GM18520 (cell line): ENCODE data around the gene NOTO.

Experiments
- ATAC-seq: cut with Tn5 transposase; IDR thresholded peaks from one replicate; pipeline ENCODE4 v1.9.1; 2021; ENCODE audit not compliant: unreplicated experiment

NOTO gene

GRCh38 chr2:73233154-73233931, 31.0 kb downstream of the NOTO start, which contains the start of gene PRADC1:
PRADC1 (minus strand) TSS chr2:73233239; CDS start chr2:73233160, 79 bp downstream.
- ATAC-seq: peak; percentile 92

- ATAC-seq: peak; percentile 39
Observed at GRCh38 chr2:73233932-73234832, 31.8 kb downstream of the NOTO start, which contains the start of gene CCT7. CCT7 (plus strand) TSS chr2:73234308; CDS start chr2:73234379, 71 bp downstream.

GRCh38 chr2:73235315-73236028, 33.1 kb downstream of the NOTO start:
- ATAC-seq: no peak

- no peak for ATAC-seq
Observed at GRCh38 chr2:73237168-73237567, 34.8 kb downstream of the NOTO start.

DNA sequence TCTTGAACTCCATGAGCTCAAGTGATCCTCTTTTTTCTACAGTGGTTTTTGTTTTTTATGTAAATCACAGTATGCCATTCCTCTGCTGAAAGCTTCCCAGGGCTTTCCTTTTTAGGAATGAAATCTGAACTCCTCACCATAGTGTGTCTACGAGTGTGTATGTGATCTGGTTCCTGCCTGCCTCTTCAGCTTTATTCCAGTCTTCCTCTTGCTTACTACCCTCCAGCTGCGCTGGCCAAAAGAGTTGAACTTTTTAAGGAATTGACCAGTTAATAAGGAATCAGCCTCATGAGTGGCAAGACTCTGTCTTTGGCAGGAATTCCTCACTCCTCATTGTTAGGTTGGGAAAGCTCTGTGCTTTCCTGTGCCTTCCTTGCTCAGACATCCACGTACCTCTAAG, 35.8 kb downstream of the NOTO start:
- ATAC-seq: no peak

DNA sequence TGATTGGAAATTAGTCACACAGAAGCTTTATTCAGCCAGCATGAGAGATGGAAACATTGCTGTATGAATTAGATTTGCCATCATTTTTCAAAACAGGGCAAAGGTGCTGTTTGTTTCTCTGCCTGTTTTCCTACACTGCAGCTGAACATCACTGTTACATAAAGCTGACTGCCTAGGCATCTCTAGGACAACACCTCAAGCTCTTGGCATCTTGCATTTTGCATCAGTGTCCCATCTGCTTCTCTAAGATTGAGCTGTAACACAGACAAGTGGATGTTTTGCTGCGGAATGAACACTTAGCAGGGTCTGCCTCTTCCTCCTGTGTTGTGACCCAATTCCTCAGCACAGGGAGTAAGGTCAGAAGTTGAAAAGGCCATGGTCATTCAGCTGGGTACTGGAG, 36.6 kb downstream of the NOTO start:
- ATAC-seq: no peak

DNA sequence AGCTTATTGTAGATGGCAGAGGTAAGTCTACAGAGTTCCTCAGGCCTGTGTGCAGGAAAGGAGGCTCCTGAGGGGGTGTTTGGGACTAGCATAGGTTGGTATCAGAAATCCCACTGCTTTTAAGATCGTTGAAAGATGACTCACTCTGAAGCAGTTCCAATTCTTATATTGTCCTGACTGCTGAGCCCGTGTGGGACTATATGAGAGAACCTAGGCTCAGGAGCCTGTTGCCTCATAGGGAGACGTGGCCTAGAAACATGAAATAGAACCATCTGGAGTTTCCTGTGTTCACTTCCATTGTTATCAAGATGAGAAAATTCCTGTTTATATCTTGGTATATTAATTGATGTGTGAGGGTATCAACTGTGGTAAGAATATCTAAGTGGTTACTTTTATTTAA, 37.4 kb downstream of the NOTO start:
- no peak for ATAC-seq

DNA sequence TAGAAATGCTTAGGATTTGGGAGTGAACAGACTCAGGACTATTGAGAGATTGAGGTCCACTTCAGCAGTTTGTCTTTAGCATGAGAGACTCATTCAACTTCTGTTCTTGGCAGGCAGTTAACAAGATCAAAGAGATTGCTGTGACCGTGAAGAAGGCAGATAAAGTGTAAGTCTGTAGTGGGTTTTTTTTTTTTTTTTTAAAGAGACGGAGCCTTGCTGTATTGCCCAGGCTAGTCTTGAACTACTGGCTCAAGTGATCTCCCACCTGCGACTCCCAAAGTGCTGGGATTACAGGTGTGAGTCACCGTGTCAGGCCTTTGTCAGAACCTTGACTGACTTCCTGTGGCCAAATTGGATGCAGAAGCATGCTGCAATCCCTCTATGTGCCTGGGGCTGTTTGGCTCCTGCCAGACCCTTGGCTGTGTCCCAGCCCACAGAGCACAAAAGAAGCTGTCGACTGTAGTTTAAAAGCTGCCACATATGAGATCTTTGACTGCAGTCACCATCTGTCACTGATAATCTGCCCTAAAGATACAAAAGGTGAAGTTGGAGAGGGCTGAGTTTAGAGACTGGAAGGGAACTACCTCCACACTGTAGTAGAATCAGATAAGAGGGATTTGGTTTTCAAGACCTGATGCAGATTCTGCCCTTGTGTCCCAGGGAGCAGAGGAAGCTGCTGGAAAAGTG, 41.7 kb downstream of the NOTO start:
- no peak for ATAC-seq

DNA sequence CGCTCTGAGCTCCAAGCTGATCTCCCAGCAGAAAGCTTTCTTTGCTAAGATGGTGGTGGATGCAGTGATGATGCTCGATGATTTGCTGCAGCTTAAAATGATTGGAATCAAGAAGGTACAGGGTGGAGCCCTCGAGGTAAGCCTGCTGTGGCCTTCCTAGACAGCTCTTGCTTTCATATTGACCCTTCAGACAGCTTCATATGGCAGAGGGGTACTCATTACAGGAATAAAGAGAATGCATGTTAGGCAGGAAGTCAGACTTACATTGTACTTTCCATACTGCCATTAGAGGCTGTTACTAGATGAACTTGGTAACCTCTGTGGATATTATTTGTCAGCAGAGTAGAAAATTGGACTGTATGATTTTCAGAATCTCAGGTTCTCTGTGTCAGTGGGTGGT, 42.2 kb downstream of the NOTO start:
- ATAC-seq: no peak

- ATAC-seq: no peak
Observed at GRCh38 chr2:73246850-73247249, 44.5 kb downstream of the NOTO start.

GRCh38 chr2:73249636-73250035, 47.3 kb downstream of the NOTO start:
- ATAC-seq: no peak

DNA sequence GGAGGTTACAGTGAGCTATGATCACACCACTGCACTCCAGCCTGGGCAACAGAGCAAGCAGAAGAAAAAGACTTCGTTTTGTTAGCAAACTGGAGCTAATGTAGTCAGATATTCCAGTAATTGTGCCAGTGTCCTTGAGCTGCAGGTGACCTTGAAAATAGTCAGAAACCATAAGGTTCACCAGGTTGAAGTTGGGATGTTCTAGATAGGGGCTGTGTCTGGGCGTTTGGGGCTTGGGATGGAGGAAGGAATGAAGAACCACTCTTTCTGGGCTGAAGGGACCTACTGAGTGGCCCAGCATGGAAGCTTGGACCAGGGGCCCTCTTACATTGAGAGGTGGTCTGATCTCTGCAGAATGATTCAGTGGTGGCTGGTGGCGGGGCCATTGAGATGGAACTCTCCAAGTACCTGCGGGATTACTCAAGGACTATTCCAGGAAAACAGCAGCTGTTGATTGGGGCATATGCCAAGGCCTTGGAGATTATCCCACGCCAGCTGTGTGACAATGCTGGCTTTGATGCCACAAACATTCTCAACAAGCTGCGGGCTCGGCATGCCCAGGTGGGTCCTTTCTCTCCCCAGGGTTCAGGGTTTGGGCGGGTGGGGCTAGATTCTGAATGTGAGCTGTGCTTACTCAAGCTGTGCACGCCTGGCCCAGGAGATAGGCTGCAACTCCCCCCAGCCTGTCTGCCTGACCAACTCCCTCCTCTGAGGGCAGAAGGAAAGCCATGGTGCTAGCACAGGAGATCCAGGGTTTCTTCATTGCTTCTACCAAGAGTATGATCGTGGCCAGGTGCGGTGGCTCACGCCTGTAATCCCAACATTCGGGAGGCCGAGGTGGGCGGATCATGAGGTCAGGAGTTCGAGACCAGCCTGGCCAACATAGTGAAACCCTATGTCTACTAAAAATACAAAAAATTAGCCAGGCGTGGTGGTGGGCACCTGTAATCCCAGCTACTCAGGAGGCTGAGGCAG, 48.8 kb downstream of the NOTO start:
- no peak for ATAC-seq

- no peak for ATAC-seq
Observed at GRCh38 chr2:73252238-73253027, 50.1 kb downstream of the NOTO start.

DNA sequence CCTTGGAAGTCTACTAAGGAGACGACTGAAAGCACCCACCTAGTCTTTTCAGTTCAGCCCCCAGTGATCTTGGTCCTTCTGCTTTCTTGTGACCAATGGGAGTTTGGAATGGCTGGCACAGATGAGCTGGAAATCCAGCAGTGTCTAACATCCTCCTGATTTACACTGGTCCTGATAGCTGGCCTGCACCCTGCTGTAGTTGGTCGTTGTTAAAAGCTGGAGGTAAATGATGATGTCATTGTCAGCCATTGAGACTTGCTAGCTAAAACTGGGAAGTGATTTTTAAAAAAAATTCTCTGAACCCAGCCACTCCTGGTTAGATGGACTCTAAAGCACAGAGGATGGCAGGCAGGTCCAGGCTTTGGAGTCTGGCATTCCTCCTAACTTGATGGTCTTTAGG, 51.0 kb downstream of the NOTO start:
- no peak for ATAC-seq

DNA sequence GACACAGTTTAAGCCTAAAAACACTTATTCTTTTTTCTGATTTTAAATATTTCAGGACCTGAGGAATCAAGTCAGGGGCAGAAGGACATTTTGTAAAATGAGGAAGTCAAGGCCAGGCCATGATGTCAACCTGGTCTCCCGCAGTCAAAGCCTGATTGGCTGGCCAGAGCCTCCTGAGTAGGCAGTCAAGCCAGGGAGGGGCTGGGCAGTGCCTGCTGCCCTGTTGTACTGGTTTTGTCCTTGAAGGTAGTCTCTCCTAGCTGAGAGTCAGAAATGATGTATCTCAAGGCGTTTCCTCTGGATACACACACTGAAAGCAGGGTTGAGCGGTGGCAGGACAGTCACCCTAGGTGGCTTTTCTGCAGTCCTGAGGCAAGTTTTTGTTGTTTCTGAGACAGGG, 51.5 kb downstream of the NOTO start:
- no peak for ATAC-seq

DNA sequence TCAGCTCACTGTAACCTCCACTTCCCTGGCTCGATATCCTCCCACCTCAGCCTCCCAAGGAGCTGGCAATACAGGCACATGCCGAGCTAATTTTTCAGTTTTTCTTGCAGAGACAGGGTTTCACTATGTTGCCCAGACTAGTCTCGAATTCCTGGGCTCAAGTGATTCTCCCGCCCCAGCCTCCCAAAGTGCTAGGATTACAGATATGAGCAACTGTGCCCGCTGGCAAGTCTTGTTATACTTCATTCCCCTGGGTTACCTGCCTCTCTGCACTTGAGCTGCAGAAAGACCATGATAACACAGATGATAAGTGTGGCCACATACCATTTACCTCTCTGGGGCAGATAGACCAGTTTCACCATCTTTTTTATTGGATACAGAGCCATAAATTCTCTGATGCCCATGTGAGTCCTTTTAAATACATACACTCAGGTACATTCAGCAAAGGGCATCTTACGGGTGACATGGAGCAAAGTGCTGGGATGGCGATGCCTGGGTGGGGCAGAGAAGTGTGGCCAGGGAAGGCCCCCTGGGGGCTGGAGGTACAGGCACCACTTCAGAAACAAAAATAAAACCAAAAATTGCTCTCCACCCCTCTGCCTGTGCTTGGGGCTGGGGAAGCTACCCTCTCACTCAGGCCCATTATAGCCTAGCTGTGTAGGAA, 52.1 kb downstream of the NOTO start:
- no peak for ATAC-seq

DNA sequence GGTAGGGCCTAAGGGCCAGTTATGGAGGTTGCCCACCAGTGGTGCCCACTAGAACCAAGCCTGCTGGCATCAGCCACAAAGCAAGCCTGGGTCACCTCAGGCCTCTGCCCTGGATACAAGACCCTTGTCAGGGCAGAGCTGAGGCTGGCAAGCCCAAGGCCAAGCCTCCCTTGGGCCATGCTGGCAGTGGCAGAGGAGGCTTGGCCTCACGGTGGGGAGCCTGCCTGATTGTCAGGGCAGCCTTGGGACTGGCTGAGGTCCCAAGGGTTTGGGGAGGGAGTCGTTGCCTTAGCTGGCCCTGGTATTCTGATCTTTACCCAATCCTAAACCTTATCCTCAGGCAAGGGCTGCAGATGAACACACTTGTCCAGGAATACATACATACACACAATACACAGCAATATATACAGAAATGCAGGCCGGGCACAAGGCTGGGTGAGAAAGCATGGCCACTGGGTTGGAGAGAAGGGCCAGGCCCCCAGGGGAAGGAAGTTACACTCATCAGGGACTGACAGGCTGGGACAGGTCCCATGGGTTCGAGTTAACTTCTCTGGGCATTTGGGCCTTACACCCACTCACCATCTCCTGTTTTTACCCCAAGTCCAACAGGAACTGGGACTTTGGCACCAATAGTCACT, 52.8 kb downstream of the NOTO start:
- no peak for ATAC-seq
